Calu3 (cell line): ENCODE measurements around the gene IFNGR2. TPM values are rescaled to one million over a fixed set of nuclear protein-coding genes. Genes with fewer than 3 reads are reported as not detected.

Experiments used
- BruUV-seq: library from RNA; stranded (reverse); fragments of 400-500 nt; replicated peaks from 2 replicates; lab custom pipeline; 2021; lab: Mats Ljungman, UMichigan
- CTCF ChIA-PET: fragments of 300-600 bp; sonication (Branson Sonifier 250); formaldehyde crosslinking; loops from one replicate; lab custom pipeline; 2022; ENCODE audit warnings: antibody characterized with exemption; lab: Charles Lee
- DNase-seq: peaks from one replicate; pipeline ENCODE4 v3.0.0; 2022
- H3K27ac Mint-ChIP-seq: one replicate; pipeline ENCODE4 v1.8.0; 2022; ENCODE audit warnings: mixed read lengths; ENCODE audit not compliant: unreplicated experiment
- H3K27me3 Mint-ChIP-seq: one replicate; pipeline ENCODE4 v1.8.0; 2022; ENCODE audit warnings: mixed read lengths; ENCODE audit not compliant: unreplicated experiment
- H3K36me3 Mint-ChIP-seq: one replicate; pipeline ENCODE4 v1.8.0; 2022; ENCODE audit warnings: mild to moderate bottlenecking, moderate library complexity, mixed read lengths; ENCODE audit not compliant: insufficient read depth, unreplicated experiment
- H3K4me1 Mint-ChIP-seq: one replicate; pipeline ENCODE4 v1.8.0; 2022; ENCODE audit warnings: mild to moderate bottlenecking, low read depth, mixed read lengths; ENCODE audit not compliant: unreplicated experiment
- H3K4me3 Mint-ChIP-seq: one replicate; pipeline ENCODE4 v1.8.0; 2022; ENCODE audit warnings: mild to moderate bottlenecking, low read depth, moderate library complexity, mixed read lengths; ENCODE audit not compliant: unreplicated experiment
- H3K9me3 Mint-ChIP-seq: one replicate; pipeline ENCODE4 v1.8.0; 2022; ENCODE audit warnings: low read depth, mixed read lengths; ENCODE audit not compliant: unreplicated experiment
- intact Hi-C: fragments of 100-400 bp; cut with micrococcal nuclease; formaldehyde crosslinking; loops from one replicate; pipeline ENCODE4 v1.10.0; 2022; ENCODE audit not compliant: unreplicated experiment
- total RNA-seq: library from RNA; stranded (reverse); gene quantifications from 2 replicates; pipeline ENCODE4 v1.2.3, GENCODE V29; 2022
- TF ChIP-seq, protein P1 (sequence below): fragments of 200-600 bp; IDR thresholded peaks from one replicate; pipeline ENCODE4 v1.8.0; 2022; ENCODE audit warnings: antibody characterized with exemption; ENCODE audit not compliant: unreplicated experiment

IFNGR2 gene
- total RNA-seq, 1 experiment from 2014 or later: 59.8 TPM

DNA sequence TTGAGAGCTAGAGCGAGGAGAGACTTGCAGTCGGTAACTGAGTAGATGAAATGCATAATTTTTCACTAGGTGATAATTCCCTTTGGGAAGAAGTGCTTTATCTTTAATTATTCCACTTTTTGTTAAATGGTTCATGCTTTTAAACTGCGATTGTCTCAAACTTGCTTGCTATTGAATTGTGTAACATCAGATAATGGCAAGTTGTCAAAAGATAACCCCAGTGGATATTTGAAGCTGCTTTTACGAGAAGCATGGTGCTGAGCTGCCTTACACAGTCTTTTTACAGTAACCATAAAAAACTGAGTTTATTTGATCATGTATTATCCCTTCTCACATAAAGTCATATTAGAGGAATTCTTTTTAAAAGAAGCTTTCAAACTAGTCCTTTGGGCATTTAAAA is 46.4 kb downstream of the IFNGR2 start:
- intact Hi-C loops: no loop called here
- no TSS peak for BruUV-seq
- TF ChIP-seq, protein P1, sequence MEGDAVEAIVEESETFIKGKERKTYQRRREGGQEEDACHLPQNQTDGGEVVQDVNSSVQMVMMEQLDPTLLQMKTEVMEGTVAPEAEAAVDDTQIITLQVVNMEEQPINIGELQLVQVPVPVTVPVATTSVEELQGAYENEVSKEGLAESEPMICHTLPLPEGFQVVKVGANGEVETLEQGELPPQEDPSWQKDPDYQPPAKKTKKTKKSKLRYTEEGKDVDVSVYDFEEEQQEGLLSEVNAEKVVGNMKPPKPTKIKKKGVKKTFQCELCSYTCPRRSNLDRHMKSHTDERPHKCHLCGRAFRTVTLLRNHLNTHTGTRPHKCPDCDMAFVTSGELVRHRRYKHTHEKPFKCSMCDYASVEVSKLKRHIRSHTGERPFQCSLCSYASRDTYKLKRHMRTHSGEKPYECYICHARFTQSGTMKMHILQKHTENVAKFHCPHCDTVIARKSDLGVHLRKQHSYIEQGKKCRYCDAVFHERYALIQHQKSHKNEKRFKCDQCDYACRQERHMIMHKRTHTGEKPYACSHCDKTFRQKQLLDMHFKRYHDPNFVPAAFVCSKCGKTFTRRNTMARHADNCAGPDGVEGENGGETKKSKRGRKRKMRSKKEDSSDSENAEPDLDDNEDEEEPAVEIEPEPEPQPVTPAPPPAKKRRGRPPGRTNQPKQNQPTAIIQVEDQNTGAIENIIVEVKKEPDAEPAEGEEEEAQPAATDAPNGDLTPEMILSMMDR: no peak
- peaks cover 16% of the 10 kb centered on the region for H3K4me1 Mint-ChIP-seq
- H3K9me3 Mint-ChIP-seq: no peaks in the 10 kb centered on the region
- DNase-seq: no peak
- no peak overlapping the region for H3K27ac Mint-ChIP-seq
- no peak overlapping the region for H3K4me3 Mint-ChIP-seq
- peaks cover 12% of the 10 kb centered on the region for H3K36me3 Mint-ChIP-seq
- CTCF ChIA-PET: no interaction called here
- no peaks in the 10 kb centered on the region for H3K27me3 Mint-ChIP-seq

DNA sequence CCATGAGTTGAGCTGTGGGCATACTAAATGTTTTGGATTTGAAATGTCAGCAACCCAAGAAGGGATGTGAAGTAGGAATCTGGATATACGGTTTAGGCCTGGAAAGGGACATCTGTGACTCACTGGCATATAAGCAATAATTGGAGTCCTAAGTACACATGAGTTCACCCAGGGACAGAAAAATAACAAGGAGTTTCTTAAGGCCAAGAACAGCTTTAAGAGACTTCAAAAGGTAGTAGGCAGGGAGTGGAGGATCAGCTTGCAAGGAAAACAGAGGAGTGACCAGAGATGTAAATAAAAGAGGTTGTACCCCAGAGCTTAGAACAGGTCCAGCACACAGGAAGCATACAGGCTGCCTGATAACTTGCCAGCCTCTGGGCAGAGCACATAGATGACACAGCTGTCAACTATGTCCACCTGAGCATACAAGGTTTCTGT is 48.4 kb downstream of the IFNGR2 start:
- no TSS peak for BruUV-seq
- no peaks in the 10 kb centered on the region for H3K9me3 Mint-ChIP-seq
- H3K36me3 Mint-ChIP-seq: peaks cover 12% of the 10 kb centered on the region
- peaks cover 16% of the 10 kb centered on the region for H3K4me1 Mint-ChIP-seq
- H3K4me3 Mint-ChIP-seq: no peak overlapping the region
- no peak for DNase-seq
- CTCF ChIA-PET: no interaction called here
- H3K27ac Mint-ChIP-seq: no peak overlapping the region
- TF ChIP-seq, protein P1: no peak
- no peaks in the 10 kb centered on the region for H3K27me3 Mint-ChIP-seq
- intact Hi-C loops: no loop called here

DNA sequence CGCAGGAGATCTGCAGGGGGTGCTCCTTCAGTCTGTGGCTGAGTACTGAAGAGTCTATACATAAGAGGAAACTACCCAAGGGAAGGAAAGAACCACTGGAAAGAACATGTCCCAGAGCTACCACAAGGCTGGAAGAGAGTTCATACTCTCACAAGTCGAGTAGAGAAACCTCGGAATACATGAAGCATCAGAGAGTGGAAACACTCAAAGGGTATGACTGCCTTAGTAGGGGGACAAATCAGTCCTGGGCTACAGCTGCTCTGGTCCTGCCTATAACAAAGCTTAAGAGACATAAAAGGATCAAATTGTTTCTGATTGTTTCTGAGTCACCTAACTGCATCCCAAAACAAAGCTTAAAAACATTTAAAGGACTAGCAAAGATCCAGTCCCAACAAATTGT is 49.1 kb downstream of the IFNGR2 start:
- CTCF ChIA-PET: no interaction called here
- Mint-ChIP-seq H3K27ac (no peak overlapping the region), H3K4me1 (peaks cover 16% of the 10 kb centered on the region), H3K36me3 (peaks cover 12% of the 10 kb centered on the region), H3K27me3 (no peaks in the 10 kb centered on the region), H3K9me3 (no peaks in the 10 kb centered on the region), H3K4me3 (no peak overlapping the region)
- TF ChIP-seq, protein P1: no peak
- intact Hi-C loops: no loop called here
- no TSS peak for BruUV-seq
- no peak for DNase-seq

DNA sequence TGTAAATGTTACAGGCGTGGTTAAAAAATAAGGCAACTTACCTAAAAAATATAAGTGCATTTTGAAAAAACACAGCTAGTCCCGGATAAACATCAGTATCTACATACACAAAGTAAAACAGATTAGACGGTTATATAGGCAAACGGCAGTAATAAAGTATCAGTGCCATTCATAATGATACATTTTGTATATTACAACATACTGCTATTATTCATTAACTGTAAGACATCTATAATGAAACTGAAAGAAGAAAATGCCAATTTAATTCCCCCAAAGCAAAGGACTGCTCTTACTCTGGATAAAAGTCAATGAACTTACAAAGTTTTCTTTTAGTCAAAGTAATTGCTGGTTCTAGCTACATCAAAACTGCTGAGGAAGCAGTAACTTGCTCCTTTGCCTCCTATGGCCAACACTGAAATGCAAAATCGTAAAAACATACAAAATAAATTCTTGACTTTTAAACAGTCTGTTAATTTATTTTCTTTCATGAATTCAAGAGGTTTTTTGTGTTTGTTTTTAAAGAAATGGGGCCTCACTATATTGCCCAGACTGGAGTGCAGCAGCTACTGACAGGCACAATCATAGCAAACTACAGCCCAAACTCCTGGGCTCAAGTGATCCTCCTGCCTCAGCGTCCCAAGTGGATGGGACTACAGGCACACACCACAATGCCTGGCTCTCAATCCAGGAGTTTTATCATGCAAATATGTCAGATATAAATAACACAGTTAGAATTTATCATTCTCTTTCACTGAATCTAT is 52.7 kb downstream of the IFNGR2 start:
- TF ChIP-seq, protein P1: no peak
- no peak overlapping the region for H3K27ac Mint-ChIP-seq
- peaks cover 16% of the 10 kb centered on the region for H3K4me1 Mint-ChIP-seq
- peaks cover 17% of the 10 kb centered on the region for H3K36me3 Mint-ChIP-seq
- DNase-seq: no peak
- no peaks in the 10 kb centered on the region for H3K9me3 Mint-ChIP-seq
- H3K27me3 Mint-ChIP-seq: no peaks in the 10 kb centered on the region
- CTCF ChIA-PET: no interaction called here
- BruUV-seq: no TSS peak
- intact Hi-C loops: no loop called here
- H3K4me3 Mint-ChIP-seq: no peak overlapping the region
